Activated CD8-positive, alpha-beta memory T cell treated with anti-CD3 and anti-CD28 coated beads for 36 hours (primary cell): ENCODE data around the gene PPP1R2B. TPM values are rescaled to one million over a fixed set of nuclear protein-coding genes. Genes with fewer than 3 reads are reported as not detected.
"Not testable (repeated sequence)": the region's sequence is repeated elsewhere in the genome, so short reads cannot be mapped to it uniquely, and the experiment has no call there.

Experiments
- CTCF ChIA-PET: fragments of 350-600 bp; sonication (Branson Sonifier 250); formaldehyde crosslinking; loops from one replicate; lab custom pipeline; 2021; ENCODE audit warnings: antibody characterized with exemption; lab: Charles Lee
- POLR2A ChIA-PET: fragments of 350-600 bp; sonication (Branson Sonifier 250); formaldehyde crosslinking; loops from one replicate; lab custom pipeline; 2021; ENCODE audit warnings: antibody characterized with exemption; lab: Charles Lee
- total RNA-seq, 2 experiments: library from RNA; stranded (reverse); gene quantifications; one replicate each; pipeline ENCODE4 v1.2.3, GENCODE V29; 2021

Gene PPP1R2B
- under 1 TPM in 1 of 2 experiments, not detected in 1; 0.10 TPM for total RNA-seq

- POLR2A ChIA-PET, result interaction anchor here (0.7 kb wide), 1 partner anchor 100 kb away, joined by 3 read pairs; no protein-coding TSS in a partner anchor
- CTCF ChIA-PET, result no interaction called here
These were observed at the start of gene PPP1R2B for GRCh38 chr5:156850206-156850751. Gene PPP1R2B, plus strand, starts transcription at chr5:156850295. Its CDS starts 268 bp downstream, at chr5:156850563.

GRCh38 chr5:156800929-156801328 is 49.2 kb upstream of the PPP1R2B start:
- ChIA-PET CTCF (no interaction called here), POLR2A (no interaction called here)

- POLR2A ChIA-PET, result no interaction called here
- CTCF ChIA-PET, result no interaction called here
These were observed 47.6 kb upstream of the PPP1R2B start for GRCh38 chr5:156802501-156802900.

GRCh38 chr5:156803404-156803803 is 46.7 kb upstream of the PPP1R2B start:
- ChIA-PET CTCF (interaction anchor here (0.8 kb wide), 1 partner anchor 37 kb away, joined by 3 read pairs; no protein-coding TSS in a partner anchor), POLR2A (no interaction called here)

- POLR2A ChIA-PET, result no interaction called here
- CTCF ChIA-PET, result no interaction called here
These were observed 37.1 kb upstream of the PPP1R2B start for GRCh38 chr5:156812959-156813358.

- ChIA-PET POLR2A (no interaction called here), CTCF (no interaction called here)
These were observed 34.0 kb upstream of the PPP1R2B start for GRCh38 chr5:156815988-156816599.

- CTCF ChIA-PET, result no interaction called here
These were observed 30.6 kb upstream of the PPP1R2B start for GRCh38 chr5:156819537-156819936.

GRCh38 chr5:156819967-156820581 is 30.0 kb upstream of the PPP1R2B start:
- CTCF ChIA-PET, result interaction anchor here (0.7 kb wide), 1 partner anchor 71 kb away, joined by 4 read pairs; no protein-coding TSS in a partner anchor

More at GRCh38 chr5:156819537-156819936, 30.6 kb upstream of the PPP1R2B start:
- POLR2A ChIA-PET, result no interaction called here

GRCh38 chr5:156824241-156824640 is 25.9 kb upstream of the PPP1R2B start:
- POLR2A ChIA-PET, result no interaction called here
- CTCF ChIA-PET, result no interaction called here

More at GRCh38 chr5:156819967-156820581, 30.0 kb upstream of the PPP1R2B start:
- POLR2A ChIA-PET, result no interaction called here

GRCh38 chr5:156824800-156825199 is 25.3 kb upstream of the PPP1R2B start:
- CTCF ChIA-PET, result no interaction called here
- POLR2A ChIA-PET, result no interaction called here

GRCh38 chr5:156825688-156826087 is 24.4 kb upstream of the PPP1R2B start:
- CTCF ChIA-PET, result no interaction called here
- POLR2A ChIA-PET, result no interaction called here

GRCh38 chr5:156826150-156826549 is 23.9 kb upstream of the PPP1R2B start:
- ChIA-PET CTCF (no interaction called here), POLR2A (no interaction called here)

- CTCF ChIA-PET, result interaction anchor here (1.4 kb wide), 1 partner anchor 13 kb away, joined by 3 read pairs; no protein-coding TSS in a partner anchor
- POLR2A ChIA-PET, result no interaction called here
These were observed 15.2 kb upstream of the PPP1R2B start for GRCh38 chr5:156834916-156835315.

- ChIA-PET POLR2A (no interaction called here), CTCF (interaction anchor here (1.4 kb wide), 1 partner anchor 12 kb away, joined by 3 read pairs; no protein-coding TSS in a partner anchor)
These were observed 14.2 kb upstream of the PPP1R2B start for GRCh38 chr5:156835905-156836304.

GRCh38 chr5:156836846-156837245 is 13.2 kb upstream of the PPP1R2B start:
- ChIA-PET POLR2A (no interaction called here), CTCF (no interaction called here)

GRCh38 chr5:156838961-156839360 is 11.1 kb upstream of the PPP1R2B start:
- POLR2A ChIA-PET, result no interaction called here
- CTCF ChIA-PET, result no interaction called here

- CTCF ChIA-PET, result no interaction called here
- POLR2A ChIA-PET, result no interaction called here
These were observed 8.4 kb upstream of the PPP1R2B start for GRCh38 chr5:156841737-156842136.

- CTCF ChIA-PET, result interaction anchor here (1.3 kb wide), 1 partner anchor 12 kb away, joined by 3 read pairs; no protein-coding TSS in a partner anchor
- POLR2A ChIA-PET, result no interaction called here
These were observed 3.2 kb upstream of the PPP1R2B start for GRCh38 chr5:156846914-156847313.

- POLR2A ChIA-PET, CTCF ChIA-PET: not testable (repeated sequence)
These were observed 1.6 kb upstream of the PPP1R2B start for GRCh38 chr5:156848447-156848846.

GRCh38 chr5:156851880-156852279 is 1.8 kb downstream of the PPP1R2B start:
- ChIA-PET CTCF (no interaction called here), POLR2A (interaction anchor here (0.6 kb wide), 1 partner anchor 46 kb away, joined by 4 read pairs; no protein-coding TSS in a partner anchor)
